Glutamatergic neuron (in vitro differentiated cells): ENCODE results near the gene PEAK1. TPM values are rescaled to one million over a fixed set of nuclear protein-coding genes. Genes with fewer than 3 reads are reported as not detected.

ENCODE experiments used
- DNase-seq: peaks from one replicate; pipeline ENCODE4 v3.0.0; 2022
- H3K27ac Mint-ChIP-seq: one replicate; pipeline ENCODE4 v1.8.0; 2020; ENCODE audit warnings: mild to moderate bottlenecking, mixed read lengths, inconsistent platforms; ENCODE audit not compliant: unreplicated experiment
- H3K27me3 Mint-ChIP-seq: one replicate; pipeline ENCODE4 v1.8.0; 2020; ENCODE audit warnings: mild to moderate bottlenecking, moderate library complexity, mixed read lengths, inconsistent platforms; ENCODE audit not compliant: unreplicated experiment
- H3K36me3 Mint-ChIP-seq: one replicate; pipeline ENCODE4 v1.8.0; 2020; ENCODE audit warnings: mild to moderate bottlenecking, mixed read lengths, inconsistent platforms; ENCODE audit not compliant: unreplicated experiment
- H3K4me1 Mint-ChIP-seq: one replicate; pipeline ENCODE4 v1.8.0; 2020; ENCODE audit warnings: mild to moderate bottlenecking, low read depth, mixed read lengths, inconsistent platforms; ENCODE audit not compliant: unreplicated experiment
- H3K4me3 Mint-ChIP-seq: one replicate; pipeline ENCODE4 v1.8.0; 2020; ENCODE audit warnings: mild to moderate bottlenecking, mixed read lengths, inconsistent platforms; ENCODE audit not compliant: unreplicated experiment
- H3K9me3 Mint-ChIP-seq: one replicate; pipeline ENCODE4 v1.8.0; 2020; ENCODE audit warnings: mild to moderate bottlenecking, moderate library complexity, mixed read lengths, inconsistent platforms; ENCODE audit not compliant: unreplicated experiment
- CTCF ChIP-seq: fragments of 200-600 bp; sonication (generic); IDR thresholded peaks from one replicate; pipeline ENCODE4 v1.5.0; 2021; ENCODE audit not compliant: partially characterized antibody, unreplicated experiment
- total RNA-seq: library from RNA; stranded (reverse); fragmentation: NEBNext Ultra II Directional; extraction: Animal tissue kit (Norgen Biotek cat#: 25700); gene quantifications from one replicate; pipeline ENCODE4 v1.2.1, GENCODE V29; 2021; ENCODE audit not compliant: unreplicated experiment

The PEAK1 gene
- total RNA-seq, 1 donor from 2014 or later, result 110 TPM

- Mint-ChIP-seq H3K4me3 (no peak overlapping the region), H3K27ac (no peak overlapping the region), H3K9me3 (peaks cover 1% of the 10 kb centered on the region), H3K27me3 (no peaks in the 10 kb centered on the region), H3K4me1 (peaks cover 15% of the 10 kb centered on the region), H3K36me3 (no peaks in the 10 kb centered on the region)
- no peak for TF ChIP-seq CTCF
- DNase-seq, result no peak
Measured at GRCh38 chr15:77426871-77427270, 7.0 kb upstream of the PEAK1 start.

- no peak overlapping the region for H3K4me3 Mint-ChIP-seq
- peaks cover 1% of the 10 kb centered on the region for H3K9me3 Mint-ChIP-seq
- no peak for TF ChIP-seq CTCF
- peaks cover 16% of the 10 kb centered on the region for H3K4me1 Mint-ChIP-seq
- no peak for DNase-seq
- H3K36me3 Mint-ChIP-seq, result no peaks in the 10 kb centered on the region
- H3K27ac Mint-ChIP-seq, result no peak overlapping the region
- H3K27me3 Mint-ChIP-seq, result peaks cover under 1% of the 10 kb centered on the region
Measured at GRCh38 chr15:77426377-77426776, 6.5 kb upstream of the PEAK1 start.

- H3K36me3 Mint-ChIP-seq, result no peaks in the 10 kb centered on the region
- no peak for TF ChIP-seq CTCF
- no peak overlapping the region for H3K4me3 Mint-ChIP-seq
- peaks cover 2% of the 10 kb centered on the region for H3K27me3 Mint-ChIP-seq
- H3K27ac Mint-ChIP-seq, result no peak overlapping the region
- H3K4me1 Mint-ChIP-seq, result peaks cover 16% of the 10 kb centered on the region
- DNase-seq, result no peak
- peaks cover 6% of the 10 kb centered on the region for H3K9me3 Mint-ChIP-seq
Measured at GRCh38 chr15:77425104-77425503, 5.2 kb upstream of the PEAK1 start.

- Mint-ChIP-seq H3K9me3 (peaks cover 10% of the 10 kb centered on the region), H3K27me3 (peaks cover 5% of the 10 kb centered on the region), H3K4me3 (peak overlapping the region; percentile 98), H3K27ac (peak overlapping the region; percentile 98), H3K36me3 (peaks cover 5% of the 10 kb centered on the region), H3K4me1 (peaks cover 29% of the 10 kb centered on the region)
- no peak for DNase-seq
- TF ChIP-seq CTCF, result no peak
Measured at GRCh38 chr15:77421370-77421700, 1.4 kb upstream of the PEAK1 start.

- Mint-ChIP-seq H3K27ac (peak within 1 kb of the TSS; percentile 98), H3K4me3 (peak within 1 kb of the TSS; percentile 98), H3K27me3 (peaks cover 5% of the 10 kb centered on the region), H3K4me1 (peaks cover 29% of the 10 kb centered on the region), H3K36me3 (peaks cover 5% of the 10 kb centered on the region), H3K9me3 (peaks cover 10% of the 10 kb centered on the region)
- DNase-seq, result peak; percentile 68
- TF ChIP-seq CTCF, result no peak
Measured at GRCh38 chr15:77420610-77421369, 886 bp upstream of the PEAK1 start, which contains the start of gene HMG20A. Gene HMG20A, plus strand, starts transcription at chr15:77420888. Its CDS starts 37,520 bp downstream, at chr15:77458408.
